ENCODE data around the gene PSMB2. TPM values are rescaled to one million over a fixed set of nuclear protein-coding genes. Genes with fewer than 3 reads are reported as not detected.

Gene PSMB2
- total RNA-seq, 4 donors from 2014 or later: 16.1 to 41.6 (median 29.0) TPM

DNA sequence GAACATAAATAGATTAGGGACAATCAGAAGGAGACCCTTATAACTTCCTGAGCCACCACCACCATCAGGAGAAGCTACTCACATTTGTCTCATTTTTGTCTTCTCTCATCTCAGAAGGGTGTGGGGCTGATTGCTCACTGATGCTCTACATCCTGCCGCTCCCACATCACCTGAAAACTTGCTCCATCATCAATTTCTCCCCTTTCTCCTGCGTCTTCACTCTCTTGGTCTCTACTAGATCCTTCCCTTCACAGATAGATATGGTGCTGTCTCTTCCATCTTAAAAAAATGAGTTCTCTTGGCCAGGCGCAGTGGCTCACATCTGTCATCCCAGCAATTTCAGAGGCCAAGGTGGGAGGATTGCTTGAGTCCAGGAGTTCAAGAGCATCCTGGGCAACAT is 38.9 kb upstream of the PSMB2 start:
- H3K4me1 ChIP-seq: no peaks in the 10 kb centered on the region
- WGBS, 2 donors (ENCODE audit: low coverage in 1 of 2): 88 to 100% methylated on average over 1 to 3 of the region's 3 CpGs
- peaks cover under 1% of the 10 kb centered on the region for H3K27me3 ChIP-seq
- H3K36me3 ChIP-seq: no peaks in the 10 kb centered on the region
- TF ChIP-seq, protein P1, sequence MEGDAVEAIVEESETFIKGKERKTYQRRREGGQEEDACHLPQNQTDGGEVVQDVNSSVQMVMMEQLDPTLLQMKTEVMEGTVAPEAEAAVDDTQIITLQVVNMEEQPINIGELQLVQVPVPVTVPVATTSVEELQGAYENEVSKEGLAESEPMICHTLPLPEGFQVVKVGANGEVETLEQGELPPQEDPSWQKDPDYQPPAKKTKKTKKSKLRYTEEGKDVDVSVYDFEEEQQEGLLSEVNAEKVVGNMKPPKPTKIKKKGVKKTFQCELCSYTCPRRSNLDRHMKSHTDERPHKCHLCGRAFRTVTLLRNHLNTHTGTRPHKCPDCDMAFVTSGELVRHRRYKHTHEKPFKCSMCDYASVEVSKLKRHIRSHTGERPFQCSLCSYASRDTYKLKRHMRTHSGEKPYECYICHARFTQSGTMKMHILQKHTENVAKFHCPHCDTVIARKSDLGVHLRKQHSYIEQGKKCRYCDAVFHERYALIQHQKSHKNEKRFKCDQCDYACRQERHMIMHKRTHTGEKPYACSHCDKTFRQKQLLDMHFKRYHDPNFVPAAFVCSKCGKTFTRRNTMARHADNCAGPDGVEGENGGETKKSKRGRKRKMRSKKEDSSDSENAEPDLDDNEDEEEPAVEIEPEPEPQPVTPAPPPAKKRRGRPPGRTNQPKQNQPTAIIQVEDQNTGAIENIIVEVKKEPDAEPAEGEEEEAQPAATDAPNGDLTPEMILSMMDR (IDR thresholded peaks at IDR 0.05): no peak
- TF ChIP-seq EP300 (IDR thresholded peaks at IDR 0.05; ENCODE audit: low read depth) (no peak), POLR2A (IDR thresholded peaks at IDR 0.05) (no peak), POLR2AphosphoS5 (IDR thresholded peaks at IDR 0.05) (no peak)
- H3K27ac ChIP-seq: no peak overlapping the region
- intact Hi-C loops (cut with DNase I; ENCODE audit: low total_unique reads): no loop called here
- no peak for DNase-seq
- no peaks in the 10 kb centered on the region for H3K9me3 ChIP-seq
- no peak overlapping the region for H3K4me3 ChIP-seq
- in situ Hi-C loops (cut with MboI; ENCODE audit: low pct_ligation_motif_present in 1 of 4, low pct_unique_long_range_greater_than_20kb in 1 of 4, low sequenced_read_pairs in 3 of 4): no loop called here

DNA sequence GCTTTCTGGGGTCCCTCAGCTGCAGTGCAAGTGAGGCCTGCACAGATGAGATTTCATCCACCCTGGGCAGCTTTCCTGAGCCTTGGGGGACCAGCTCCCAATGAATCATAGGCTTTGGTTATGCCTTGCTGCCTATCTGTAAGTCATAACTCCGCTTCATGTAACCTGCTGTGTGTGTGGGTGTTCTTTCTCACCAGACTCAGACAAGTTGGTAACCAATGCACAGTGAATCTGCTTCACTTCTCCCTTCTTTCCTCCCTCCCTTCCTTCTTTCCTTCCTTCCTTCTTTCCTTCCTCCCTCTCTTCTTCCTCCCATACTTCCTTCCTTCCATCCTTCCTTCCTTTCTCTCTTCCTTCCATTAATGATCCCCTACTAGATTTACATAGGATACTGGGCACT is 34.4 kb upstream of the PSMB2 start:
- intact Hi-C loops (cut with DNase I; ENCODE audit: low total_unique reads) (no loop called here), in situ Hi-C loops (cut with MboI; ENCODE audit: low pct_ligation_motif_present in 1 of 4, low pct_unique_long_range_greater_than_20kb in 1 of 4, low sequenced_read_pairs in 3 of 4) (no loop called here)
- Histone ChIP-seq H3K27me3 (peaks cover 10% of the 10 kb centered on the region), H3K9me3 (no peaks in the 10 kb centered on the region), H3K4me1 (no peaks in the 10 kb centered on the region), H3K27ac (no peak overlapping the region), H3K36me3 (no peaks in the 10 kb centered on the region), H3K4me3 (no peak overlapping the region)
- WGBS, 2 donors (ENCODE audit: low coverage in 1 of 2): 67 to 92% methylated on average over 1 of the region's 1 CpG
- no peak for TF ChIP-seq EP300 (IDR thresholded peaks at IDR 0.05; ENCODE audit: low read depth)
- no peak for TF ChIP-seq POLR2A (IDR thresholded peaks at IDR 0.05)
- TF ChIP-seq, protein P1 (IDR thresholded peaks at IDR 0.05): no peak
- TF ChIP-seq POLR2AphosphoS5 (IDR thresholded peaks at IDR 0.05): no peak
- DNase-seq: no peak

DNA sequence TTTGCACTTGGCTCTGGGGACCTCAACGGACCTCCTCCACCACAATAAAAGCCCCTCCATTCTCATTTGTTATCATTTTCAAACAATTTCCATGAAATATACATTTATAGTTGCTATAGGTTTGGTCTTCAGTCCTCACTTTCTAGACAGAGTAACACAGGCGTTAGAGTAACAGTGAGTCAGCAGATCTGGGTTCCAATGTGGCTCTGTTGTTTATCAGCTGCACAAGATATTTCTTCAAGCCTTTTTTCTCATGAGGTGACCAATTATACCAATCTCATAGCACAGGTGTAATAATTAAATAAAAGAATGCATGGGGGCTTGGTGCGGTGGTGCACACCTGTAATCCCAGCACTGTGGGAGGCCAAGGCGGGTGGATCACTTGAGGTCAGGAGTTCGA is 32.8 kb upstream of the PSMB2 start:
- 72 to 77% methylated on average over 2 to 5 of the region's 5 CpGs for WGBS, 2 donors (ENCODE audit: low coverage in 1 of 2)
- in situ Hi-C loops (cut with MboI; ENCODE audit: low pct_ligation_motif_present in 1 of 4, low pct_unique_long_range_greater_than_20kb in 1 of 4, low sequenced_read_pairs in 3 of 4): no loop called here

DNA sequence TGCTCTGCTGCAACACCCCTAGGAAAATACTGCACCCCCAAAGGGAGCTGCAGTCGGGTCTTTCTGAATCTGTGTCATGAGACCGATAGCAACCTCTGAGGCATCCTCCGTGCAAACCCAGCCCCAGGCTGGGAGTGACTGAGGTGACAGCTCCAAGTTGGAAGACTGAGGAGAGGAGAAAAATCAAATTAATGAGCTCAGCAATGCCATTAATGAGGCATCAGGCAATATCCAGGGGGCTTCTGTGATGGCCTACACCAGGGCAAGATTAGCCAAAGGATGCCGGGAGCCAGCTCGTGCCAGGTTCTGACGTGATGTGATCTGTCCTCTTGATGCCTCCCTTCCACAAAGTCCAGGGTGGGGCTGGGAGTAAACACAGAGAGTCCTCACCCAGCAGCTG is 30.8 kb upstream of the PSMB2 start:
- H3K36me3 ChIP-seq: no peaks in the 10 kb centered on the region
- H3K27me3 ChIP-seq: peaks cover 10% of the 10 kb centered on the region
- DNase-seq: no peak
- H3K27ac ChIP-seq: no peak overlapping the region
- in situ Hi-C loops (cut with MboI; ENCODE audit: low pct_ligation_motif_present in 1 of 4, low pct_unique_long_range_greater_than_20kb in 1 of 4, low sequenced_read_pairs in 3 of 4): no loop called here
- no peaks in the 10 kb centered on the region for H3K4me1 ChIP-seq
- no peak overlapping the region for H3K4me3 ChIP-seq
- intact Hi-C loops (cut with DNase I; ENCODE audit: low total_unique reads): no loop called here
- TF ChIP-seq EP300 (IDR thresholded peaks at IDR 0.05; ENCODE audit: low read depth) (no peak), POLR2AphosphoS5 (IDR thresholded peaks at IDR 0.05) (no peak), POLR2A (IDR thresholded peaks at IDR 0.05) (no peak)
- TF ChIP-seq, protein P1 (IDR thresholded peaks at IDR 0.05): no peak
- WGBS, 2 donors (ENCODE audit: low coverage in 1 of 2): 75% methylated on average over 6 of the region's 6 CpGs; no CpG with 5 or more reads in 1 of the 2 donors
- H3K9me3 ChIP-seq: no peaks in the 10 kb centered on the region

More for the DNA sequence above, 32.8 kb upstream of the PSMB2 start:
- no peak overlapping the region for H3K27ac ChIP-seq
- H3K27me3 ChIP-seq: peaks cover 10% of the 10 kb centered on the region
- no peak overlapping the region for H3K4me3 ChIP-seq
- DNase-seq: no peak
- no peaks in the 10 kb centered on the region for H3K4me1 ChIP-seq
- no peaks in the 10 kb centered on the region for H3K36me3 ChIP-seq
- no peaks in the 10 kb centered on the region for H3K9me3 ChIP-seq
- intact Hi-C loops (cut with DNase I; ENCODE audit: low total_unique reads): no loop called here
- TF ChIP-seq, protein P1 (IDR thresholded peaks at IDR 0.05): no peak
- no peak for TF ChIP-seq EP300 (IDR thresholded peaks at IDR 0.05; ENCODE audit: low read depth)
- TF ChIP-seq POLR2A (IDR thresholded peaks at IDR 0.05): no peak
- TF ChIP-seq POLR2AphosphoS5 (IDR thresholded peaks at IDR 0.05): no peak
